ENCODE measurements around the gene KCNAB3.

The KCNAB3 gene

GRCh38 chr17:7882068-7882467, 47.6 kb downstream of the KCNAB3 start:
- no peak for DNase-seq (ENCODE audit: low read depth)
- TF ChIP-seq CTCF (IDR thresholded peaks at IDR 0.05; ENCODE audit: insufficient read depth, low read depth, low read length, missing control alignments): no peak
- H3K4me3 ChIP-seq (ENCODE audit: low read length): no peak overlapping the region

GRCh38 chr17:7881276-7882054, 48.2 kb downstream of the KCNAB3 start:
- TF ChIP-seq CTCF (IDR thresholded peaks at IDR 0.05; ENCODE audit: insufficient read depth, low read depth, low read length, missing control alignments): no peak
- no peak for DNase-seq (ENCODE audit: low read depth)
- no peak overlapping the region for H3K4me3 ChIP-seq (ENCODE audit: low read length)

- no peak for DNase-seq (ENCODE audit: low read depth)
- no peak overlapping the region for H3K4me3 ChIP-seq (ENCODE audit: low read length)
- no peak for TF ChIP-seq CTCF (IDR thresholded peaks at IDR 0.05; ENCODE audit: insufficient read depth, low read depth, low read length, missing control alignments)
Measured at GRCh38 chr17:7880076-7880868, 49.4 kb downstream of the KCNAB3 start.

- no peak for DNase-seq (ENCODE audit: low read depth)
- TF ChIP-seq CTCF (IDR thresholded peaks at IDR 0.05; ENCODE audit: insufficient read depth, low read depth, low read length, missing control alignments): no peak
- H3K4me3 ChIP-seq (ENCODE audit: low read length): no peak overlapping the region
Measured at GRCh38 chr17:7878234-7878633, 51.4 kb downstream of the KCNAB3 start.

GRCh38 chr17:7875804-7876370, 53.8 kb downstream of the KCNAB3 start:
- TF ChIP-seq CTCF (IDR thresholded peaks at IDR 0.05; ENCODE audit: insufficient read depth, low read depth, low read length, missing control alignments): no peak
- no peak for DNase-seq (ENCODE audit: low read depth)
- H3K4me3 ChIP-seq (ENCODE audit: low read length): no peak overlapping the region

GRCh38 chr17:7873051-7873450, 56.6 kb downstream of the KCNAB3 start:
- no peak for TF ChIP-seq CTCF (IDR thresholded peaks at IDR 0.05; ENCODE audit: insufficient read depth, low read depth, low read length, missing control alignments)
- no peak overlapping the region for H3K4me3 ChIP-seq (ENCODE audit: low read length)
- no peak for DNase-seq (ENCODE audit: low read depth)
